ENCODE results near the gene C2CD4C.
"Not testable (repeated sequence)": the region's sequence is repeated elsewhere in the genome, so short reads cannot be mapped to it uniquely, and the experiment has no call there.

Gene C2CD4C

DNA sequence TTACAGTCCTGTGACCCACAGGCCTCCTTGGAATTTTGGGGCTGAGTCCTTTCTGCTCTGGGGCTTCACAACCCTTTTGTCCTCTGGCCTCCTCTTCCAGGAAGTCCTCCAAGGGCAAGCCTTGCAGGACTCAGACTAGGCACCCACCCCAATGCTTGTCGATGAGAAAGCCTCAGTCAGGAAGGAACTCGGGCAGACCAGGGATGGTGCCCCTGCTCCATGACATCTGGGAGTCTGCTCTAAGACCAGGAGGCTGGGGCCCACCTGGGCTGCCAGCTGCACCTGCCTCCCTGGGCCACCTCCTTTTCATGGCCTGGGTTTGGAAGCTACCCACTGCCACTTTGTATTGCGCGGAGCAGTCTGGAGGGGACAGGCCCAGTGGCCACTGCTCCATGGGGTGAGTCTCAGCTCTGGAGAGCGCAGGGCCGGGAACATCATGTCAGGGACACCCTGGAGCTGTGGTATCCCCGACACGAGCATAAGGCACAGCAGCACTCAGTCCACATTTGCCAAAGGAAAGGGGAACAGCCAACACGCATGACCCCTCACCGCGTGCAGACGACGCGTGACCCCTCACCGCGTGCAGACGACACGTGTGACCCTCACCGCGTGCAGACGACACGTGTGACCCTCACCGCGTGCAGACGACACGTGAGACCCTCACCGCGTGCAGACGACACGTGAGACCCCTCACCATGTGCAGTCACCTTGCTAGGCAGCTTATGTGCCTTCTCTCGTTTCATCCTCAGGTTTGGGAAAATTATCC, 10.8 kb downstream of the C2CD4C start:
- DNase-seq = no peak

DNA sequence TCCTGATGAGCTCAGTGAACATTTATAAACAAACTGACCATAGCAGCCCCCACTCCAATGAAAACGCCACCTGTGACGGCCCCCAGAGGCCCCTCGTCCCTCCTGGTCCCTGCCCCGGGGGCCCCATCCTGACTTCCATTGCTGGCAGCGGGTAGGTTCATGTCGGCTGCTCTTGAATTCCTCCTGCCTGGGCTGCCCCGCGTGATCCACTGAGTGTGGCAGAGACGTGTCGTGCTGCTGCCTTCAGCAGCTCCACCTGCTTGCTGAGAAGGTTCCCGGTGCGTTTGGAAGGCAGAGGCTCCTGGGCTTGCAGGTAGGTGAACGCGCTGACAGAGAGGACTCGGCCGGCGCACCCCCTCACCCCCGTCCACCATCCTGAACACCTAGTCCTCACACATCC, 11.6 kb downstream of the C2CD4C start:
- DNase-seq = no peak

DNA sequence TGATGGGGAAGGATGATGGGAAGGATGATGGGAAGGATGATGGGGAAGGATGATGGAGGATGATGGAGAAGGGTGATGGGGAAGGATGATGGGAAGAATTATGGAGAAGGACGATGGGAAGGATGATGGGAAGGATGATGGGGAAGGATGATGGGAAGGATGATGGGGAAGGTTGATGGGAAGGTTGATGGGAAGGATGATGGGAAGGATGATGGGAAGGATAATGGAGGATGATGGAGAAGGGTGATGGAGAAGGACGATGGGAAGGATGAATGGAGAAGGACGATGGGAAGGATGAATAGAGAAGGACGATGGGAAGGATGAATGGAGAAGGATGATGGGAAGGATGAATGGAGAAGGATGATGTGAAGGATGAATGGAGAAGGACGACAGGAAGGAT, 13.5 kb downstream of the C2CD4C start:
- no peak for DNase-seq

DNA sequence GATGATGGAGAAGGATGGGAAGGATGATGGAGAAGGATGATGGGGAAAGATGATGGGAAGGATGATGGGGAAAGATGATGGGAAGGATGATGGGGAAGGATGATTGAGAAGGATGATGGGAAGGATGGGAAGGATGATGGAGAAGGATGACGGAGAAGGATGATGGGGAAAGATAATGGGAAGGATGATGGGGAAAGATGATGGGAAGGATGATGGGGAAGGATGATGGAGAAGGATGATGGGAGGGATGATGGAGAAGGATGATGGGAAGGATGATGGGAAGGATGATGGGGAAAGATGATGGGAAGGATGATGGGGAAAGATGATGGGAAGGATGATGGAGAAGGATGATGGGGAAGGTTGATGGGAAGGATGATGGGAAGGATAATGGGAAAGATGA, 14.1 kb downstream of the C2CD4C start:
- DNase-seq = not testable (repeated sequence)

DNA sequence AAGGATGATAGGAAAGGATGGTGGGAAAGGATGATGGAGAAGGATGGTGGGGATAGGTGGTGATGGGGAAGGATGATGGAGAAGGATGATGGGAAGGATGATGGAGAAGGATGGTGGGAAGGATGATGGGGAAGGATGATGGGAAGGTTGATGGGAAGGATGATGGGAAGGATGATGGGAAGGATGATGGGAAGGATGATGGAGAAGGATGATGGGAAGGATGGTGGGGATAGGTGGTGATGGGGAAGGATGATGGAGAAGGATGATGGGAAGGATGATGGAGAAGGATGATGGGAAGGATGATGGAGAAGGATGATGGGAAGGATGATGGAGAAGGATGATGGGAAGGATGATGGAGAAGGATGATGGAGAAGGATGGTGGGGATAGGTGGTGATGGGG, 15.4 kb downstream of the C2CD4C start:
- not testable (repeated sequence) for DNase-seq

DNA sequence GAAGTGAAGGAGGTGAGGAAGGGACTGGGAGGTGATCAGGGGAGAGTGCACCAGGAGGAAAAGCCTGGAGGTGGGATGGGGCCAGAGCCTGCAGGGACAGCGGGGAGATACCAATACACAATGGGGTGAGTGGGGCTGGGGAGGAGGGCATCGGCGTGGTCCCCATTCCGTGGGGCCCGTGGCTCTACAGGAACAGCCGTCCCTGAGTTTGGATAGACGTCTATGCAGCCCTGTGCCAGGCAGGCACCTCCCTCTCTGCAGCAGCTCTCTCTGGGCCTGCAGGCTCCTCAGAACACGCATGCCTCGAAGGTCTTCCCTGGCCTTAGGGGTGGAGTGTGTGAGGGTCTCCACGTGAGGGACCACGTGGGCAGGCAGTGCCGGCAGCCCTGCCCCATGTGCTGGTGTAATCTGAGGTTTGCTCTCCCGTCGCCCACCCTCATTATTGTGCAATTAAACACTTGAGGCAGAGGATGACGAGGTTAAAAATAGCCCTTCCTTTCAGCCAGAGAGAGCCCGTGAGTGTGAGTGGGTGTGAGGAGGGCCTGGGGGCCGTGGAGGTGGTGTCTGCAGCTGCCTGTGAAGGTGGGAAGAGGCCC, 16.5 kb downstream of the C2CD4C start:
- no peak for DNase-seq

DNA sequence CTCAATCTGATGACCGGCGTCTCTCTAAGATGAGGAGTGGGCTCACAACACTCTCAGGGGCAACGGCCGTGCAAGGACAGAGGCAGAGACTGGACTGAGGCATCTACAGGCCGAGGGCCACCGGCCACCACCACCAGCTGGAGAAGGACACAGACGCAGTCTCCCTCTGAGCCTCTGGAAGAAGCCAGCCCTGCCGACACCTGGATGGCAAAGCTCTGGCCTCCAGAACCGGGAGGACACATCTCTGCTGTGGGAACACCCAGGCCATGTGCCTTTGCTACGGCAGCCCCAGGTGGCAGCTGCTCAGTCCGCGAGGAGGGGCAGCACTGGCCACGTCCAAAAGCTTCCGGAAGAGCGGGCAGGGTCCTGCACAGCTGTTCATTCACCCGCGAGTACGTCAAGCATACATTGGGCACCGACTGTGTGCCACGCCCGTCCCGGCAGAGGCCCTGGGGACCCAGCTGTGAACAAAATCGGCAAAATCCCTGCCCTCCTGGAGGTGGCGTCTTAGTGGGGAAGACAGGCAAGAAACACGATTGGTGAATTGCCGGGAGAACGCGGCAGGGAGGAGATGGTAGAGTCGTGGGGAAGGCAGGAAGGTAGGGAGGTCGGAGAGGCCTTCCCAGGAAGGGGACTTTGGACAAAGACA, 17.1 kb downstream of the C2CD4C start:
- no peak for DNase-seq

DNA sequence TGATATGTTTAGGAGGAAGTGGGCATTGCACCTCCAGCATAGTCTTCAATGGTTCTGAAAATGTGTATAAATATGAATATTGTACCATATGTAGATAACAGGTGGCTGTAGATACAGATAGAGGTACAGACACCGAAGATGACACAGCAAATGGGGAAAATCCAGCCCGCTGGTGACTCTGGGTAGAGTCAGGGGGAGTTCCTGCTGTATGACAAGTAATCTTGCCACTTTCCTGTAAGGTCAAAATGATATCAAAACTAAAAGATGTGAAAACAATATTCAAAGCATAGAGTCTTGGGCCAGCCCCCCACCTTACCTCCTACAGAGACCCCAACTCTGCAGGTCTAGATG, 17.8 kb downstream of the C2CD4C start:
- DNase-seq = no peak

DNA sequence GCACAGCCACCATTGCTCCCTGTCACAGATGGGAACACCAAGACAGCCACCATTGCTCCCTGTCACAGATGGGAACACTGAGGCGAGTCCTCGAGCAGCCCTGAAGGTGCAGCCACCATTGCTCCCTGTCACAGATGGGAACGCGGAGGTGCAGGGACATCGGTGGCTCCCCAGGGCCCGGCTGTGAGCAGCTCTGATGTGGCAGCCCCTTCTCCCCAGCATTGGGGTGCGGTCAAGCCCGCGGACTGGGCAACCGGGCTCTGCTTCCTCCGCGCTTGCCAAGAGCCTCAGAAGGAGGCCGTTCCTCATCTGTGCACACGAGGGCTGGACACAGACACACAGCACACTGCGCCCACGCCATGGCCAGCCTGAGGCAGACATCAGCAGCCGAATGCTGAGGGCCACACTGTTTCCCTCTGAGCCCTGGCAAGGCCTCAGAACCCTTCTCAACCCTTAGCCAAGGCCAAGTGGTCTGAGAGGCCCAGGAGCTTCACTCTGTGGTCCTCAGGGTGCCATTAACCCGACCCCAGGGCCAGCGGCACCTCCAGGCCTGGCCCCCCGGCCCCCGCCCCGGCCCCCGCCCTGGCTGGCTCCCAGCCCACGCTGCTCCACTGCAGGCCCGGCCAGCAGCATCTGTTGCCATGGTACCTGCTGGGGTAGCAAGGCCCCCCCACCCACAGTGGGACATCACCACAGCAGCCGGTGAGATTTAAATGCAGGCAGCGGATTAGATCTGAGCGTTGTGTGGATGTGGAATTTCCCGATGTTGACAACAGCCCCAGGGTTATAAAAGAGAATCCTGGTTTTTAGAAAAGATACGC, 18.4 kb downstream of the C2CD4C start:
- DNase-seq = no peak

DNA sequence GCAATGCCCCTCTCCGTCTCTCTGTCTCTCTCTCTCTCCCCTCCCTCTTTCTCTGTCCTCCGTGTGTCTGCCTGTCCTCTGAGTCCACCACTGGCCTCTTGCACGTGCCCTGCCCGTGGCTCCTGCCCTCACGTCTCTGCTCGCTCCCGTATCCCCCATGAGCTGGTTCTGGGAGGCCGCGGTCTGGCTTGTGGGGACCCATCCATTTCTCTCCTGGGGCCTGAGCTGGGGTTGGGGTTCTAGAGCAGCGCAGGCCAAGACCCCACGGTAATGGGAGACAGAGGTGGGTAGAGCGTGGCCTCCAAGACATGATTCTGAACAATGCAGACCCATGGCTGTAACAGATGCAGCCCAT, 19.0 kb downstream of the C2CD4C start:
- DNase-seq = no peak

DNA sequence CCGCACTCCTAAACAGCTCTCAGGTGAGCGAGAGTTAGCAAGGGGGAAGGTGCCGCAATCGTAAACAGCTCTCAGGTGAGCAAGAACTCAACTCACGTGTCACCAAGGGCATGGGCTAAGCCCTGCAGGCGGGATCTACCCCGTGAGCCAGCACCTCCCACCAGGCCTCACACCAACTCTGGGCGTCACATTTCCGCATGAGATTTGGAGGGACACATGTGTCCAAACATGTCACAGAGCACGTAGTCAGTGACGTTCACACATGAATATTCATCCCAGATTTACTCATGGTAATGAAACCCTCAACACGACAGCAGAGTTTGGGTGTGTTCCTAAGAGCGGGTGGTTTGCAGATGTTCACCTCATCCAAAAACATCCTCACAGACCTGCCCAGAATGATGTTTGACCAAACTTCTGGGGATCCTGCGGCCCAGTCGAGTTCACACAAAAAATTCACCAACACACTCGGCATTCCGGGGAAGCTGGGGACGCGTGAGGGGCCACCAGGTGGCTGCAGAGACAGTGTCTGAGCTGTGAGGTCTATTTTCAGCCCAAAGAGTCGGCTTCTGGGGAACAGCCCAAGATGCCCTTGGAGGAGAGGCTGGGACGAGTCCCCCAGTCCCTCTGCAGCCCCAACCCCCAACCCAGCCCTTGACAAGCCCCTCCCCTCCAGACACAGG, 19.6 kb downstream of the C2CD4C start:
- no peak for DNase-seq

DNA sequence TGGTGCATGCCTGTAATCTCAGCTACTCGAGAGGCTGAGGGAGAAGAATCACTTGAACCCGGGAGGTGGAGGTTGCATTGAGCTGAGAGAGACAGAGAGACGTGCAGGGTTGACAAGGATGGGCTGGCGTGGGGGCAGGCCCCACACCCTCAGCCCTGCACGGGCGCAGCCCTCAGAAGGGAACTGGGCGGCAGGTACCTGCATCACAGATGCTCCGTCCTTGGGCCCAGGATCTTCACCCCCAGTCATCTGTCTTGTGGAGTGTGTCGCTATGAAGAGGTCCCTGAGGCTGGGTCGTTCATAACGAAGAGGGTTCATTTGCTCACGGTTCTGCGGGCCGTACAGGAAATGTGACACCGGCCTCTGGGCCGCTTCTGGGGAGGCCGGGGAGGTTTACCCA, 20.3 kb downstream of the C2CD4C start:
- no peak for DNase-seq

DNA sequence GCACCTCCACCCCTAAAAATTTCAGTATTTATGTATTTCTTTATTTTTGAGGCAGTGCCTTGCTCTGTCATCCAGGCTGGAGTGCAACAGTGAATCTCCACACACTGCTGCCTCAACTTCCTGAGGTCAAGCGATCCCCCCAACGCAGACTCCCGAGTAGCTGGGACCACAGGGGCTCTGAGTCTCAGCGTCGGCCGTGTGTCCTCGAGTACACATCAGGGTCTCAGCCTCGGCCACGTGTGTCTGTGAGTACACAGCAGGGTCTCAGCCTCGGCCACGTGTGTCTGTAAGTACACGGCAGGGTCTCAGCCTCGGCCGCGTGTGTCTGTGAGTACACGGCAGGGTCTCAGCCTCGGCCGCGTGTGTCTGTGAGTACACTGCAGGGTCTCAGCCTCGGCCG, 21.2 kb downstream of the C2CD4C start:
- no peak for DNase-seq

DNA sequence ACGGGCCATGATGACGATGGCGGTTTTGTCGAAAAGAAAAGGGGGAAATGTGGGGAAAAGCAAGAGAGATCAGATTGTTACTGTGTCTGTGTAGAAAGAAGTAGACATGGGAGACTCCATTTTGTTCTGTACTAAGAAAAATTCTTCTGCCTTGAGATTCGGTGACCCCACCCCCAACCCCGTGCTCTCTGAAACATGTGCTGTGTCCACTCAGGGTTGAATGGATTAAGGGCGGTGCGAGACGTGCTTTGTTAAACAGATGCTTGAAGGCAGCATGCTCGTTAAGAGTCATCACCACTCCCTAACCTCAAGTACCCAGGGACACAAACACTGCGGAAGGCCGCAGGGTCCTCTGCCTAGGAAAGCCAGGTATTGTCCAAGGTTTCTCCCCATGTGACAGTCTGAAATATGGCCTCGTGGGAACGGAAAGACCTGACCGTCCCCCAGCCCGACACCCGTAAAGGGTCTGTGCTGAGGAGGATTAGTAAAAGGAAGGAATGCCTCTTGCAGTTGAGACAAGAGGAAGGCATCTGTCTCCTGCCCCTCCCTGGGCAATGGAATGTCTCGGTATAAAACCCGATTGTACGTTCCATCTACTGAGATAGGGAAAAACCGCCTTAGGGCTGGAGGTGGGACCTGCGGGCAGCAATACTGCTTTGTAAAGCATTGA, 22.2 kb downstream of the C2CD4C start:
- DNase-seq = not testable (repeated sequence)

DNA sequence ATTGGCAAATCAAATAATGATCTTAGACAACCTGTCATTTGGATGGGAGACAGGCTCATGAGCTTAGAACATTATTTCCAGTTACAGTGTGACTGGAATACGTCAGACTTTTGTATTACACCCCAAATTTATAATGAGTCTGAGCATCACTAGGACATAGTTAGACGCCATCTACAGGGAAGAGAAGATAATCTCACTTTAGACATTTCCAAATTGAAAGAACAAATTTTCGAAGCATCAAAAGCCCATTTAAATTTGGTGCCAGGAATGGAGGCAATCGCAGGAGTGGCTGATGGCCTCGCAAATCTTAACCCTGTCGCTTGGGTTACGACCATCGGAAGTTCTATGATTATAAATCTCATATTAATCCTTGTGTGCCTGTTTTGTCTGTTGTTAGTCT, 22.8 kb downstream of the C2CD4C start:
- not testable (repeated sequence) for DNase-seq

DNA sequence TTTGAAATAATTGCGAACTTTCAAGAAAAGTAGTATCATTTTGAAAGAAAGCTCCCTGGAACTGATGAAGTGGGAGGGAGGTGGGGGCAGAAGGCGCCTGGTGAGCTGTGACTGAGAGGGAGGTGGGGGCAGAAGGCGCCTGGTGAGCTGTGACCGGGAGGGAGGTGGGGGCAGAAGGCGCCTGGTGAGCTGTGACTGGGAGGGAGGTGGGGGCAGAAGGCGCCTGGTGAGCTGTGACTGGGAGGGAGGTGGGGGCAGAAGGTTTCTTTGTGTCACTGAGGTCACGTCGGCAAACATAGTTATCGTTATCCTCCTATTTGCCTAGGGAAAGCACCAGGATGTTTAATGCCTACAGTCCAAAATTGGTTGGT, 24.2 kb downstream of the C2CD4C start:
- no peak for DNase-seq

DNA sequence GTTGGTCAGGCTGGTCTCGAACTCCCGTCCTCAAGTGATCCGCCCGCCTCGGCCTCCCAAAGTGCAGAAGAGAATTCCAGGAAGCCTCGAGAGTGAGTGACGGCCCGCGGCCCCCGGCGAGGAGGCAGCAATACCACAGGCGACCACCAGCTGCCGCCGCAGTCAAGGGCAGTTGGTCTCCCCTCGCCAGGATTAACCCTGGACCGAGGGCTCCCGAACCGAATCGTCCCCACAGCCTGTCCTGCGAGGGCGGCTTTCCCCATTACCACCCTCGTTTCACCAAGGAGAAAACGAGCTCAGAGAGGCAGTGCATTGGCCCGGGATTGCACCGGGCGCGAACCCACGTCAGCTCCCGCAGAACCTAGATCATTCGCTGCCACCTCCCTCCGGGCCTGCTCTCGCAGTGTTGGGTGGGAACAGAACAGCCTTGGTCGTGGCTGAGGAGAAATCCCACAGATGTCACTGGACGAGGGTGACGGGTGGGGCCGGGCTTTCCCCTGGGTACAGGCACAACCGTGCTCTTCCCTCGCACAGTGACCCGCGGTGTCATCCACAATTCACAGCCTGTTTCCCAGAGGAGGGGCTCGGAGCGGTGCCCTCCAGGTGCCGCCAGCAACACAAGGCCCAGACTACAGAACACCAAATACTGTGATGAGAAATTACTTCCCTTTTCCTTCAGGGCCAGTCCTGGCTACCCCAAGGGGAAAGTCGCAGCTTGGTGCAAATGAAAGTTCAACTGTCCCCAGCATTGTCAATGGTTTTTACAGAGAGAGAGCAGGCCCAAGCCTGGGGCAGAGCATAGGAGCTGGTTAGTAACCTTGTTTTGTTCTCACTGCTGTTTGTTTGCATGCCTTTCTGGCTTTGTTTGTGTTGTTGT, 24.8 kb downstream of the C2CD4C start:
- no peak for DNase-seq

DNA sequence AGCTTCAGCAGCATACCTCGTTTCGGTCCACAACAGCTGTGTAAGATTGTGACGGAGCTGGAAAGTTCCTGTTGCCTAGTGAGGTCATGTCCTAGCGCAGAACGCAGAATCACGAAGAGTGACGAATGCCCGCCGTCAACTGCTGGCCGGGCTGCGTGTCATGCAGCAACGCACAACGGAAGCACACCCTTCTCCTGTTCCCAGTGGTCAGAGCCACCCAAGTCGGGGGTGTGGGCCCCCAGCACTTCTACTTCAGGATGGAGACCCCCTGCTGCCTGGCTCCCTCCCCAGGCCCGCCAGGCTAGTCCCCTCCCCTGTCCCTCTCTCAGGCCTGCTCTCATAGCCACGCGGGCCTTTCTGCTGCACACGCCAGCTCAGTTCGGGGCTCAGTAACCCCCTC, 25.9 kb downstream of the C2CD4C start:
- DNase-seq = no peak

DNA sequence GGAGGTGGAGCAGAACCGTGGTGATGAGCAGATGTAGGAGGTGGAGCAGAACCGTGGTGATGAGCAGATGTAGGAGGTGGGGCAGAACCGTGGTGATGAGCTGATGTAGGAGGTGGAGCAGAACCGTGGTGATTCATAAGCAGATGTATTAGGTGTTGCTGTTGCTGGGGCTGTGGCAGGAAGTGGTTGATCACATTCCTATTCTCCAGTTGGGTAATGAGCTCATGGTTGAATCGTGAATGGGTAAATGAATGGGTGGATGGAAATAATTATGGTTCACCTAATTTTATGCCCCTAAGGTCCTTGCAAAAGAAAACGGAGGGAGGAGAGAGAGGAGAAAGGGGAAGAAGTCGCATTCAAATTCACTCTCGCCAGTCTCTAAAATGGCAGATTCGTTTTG, 26.4 kb downstream of the C2CD4C start:
- peak; percentile 75 for DNase-seq

DNA sequence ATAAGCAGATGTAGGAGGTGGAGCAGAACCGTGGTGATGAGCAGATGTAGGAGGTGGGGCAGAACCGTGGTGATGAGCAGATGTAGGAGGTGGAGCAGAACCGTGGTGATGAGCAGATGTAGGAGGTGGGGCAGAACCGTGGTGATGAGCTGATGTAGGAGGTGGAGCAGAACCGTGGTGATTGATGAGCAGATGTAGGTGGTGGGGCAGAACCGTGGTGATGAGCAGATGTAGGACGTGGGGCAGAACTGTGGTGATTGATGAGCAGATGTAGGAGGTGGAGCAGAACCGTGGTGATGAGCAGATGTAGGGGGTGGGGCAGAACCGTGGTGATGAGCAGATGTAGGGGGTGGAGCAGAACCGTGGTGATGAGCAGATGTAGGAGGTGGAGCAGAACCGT, 27.0 kb downstream of the C2CD4C start:
- not testable (repeated sequence) for DNase-seq

DNA sequence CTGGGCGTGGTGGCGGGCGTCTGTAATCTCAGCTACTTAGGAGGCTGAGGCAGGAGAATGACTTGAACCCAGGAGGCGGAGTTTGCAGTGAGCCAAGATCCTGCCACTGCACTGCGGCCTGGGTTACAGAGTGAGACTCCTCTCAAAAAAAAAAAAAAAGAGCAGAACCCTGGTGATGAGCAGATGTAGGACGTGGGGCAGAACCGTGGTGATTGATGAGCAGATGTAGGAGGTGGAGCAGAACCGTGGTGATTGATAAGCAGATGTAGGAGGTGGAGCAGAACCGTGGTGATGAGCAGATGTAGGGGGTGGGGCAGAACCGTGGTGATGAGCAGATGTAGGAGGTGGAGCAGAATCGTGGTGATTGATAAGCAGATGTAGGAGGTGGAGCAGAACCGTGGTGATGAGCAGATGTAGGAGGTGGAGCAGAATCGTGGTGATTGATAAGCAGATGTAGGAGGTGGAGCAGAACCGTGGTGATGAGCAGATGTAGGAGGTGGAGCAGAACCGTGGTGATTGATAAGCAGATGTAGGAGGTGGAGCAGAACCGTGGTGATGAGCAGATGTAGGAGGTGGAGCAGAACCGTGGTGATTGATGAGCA, 28.2 kb downstream of the C2CD4C start:
- not testable (repeated sequence) for DNase-seq
